Breast epithelium (tissue), 3 donors: ENCODE results near the gene MPRIP.

Source experiments
- CTCF ChIP-seq, 3 donors: fragments of 450-650 bp; IDR thresholded peaks; one replicate each; pipeline ENCODE4 v1.5.1; 2016 to 2017; ENCODE audit warnings: antibody characterized with exemption in 3 of 3, mild to moderate bottlenecking in 3 of 3, moderate library complexity in 3 of 3
- POLR2A ChIP-seq: fragments of 450-650 bp; IDR thresholded peaks from one replicate; pipeline ENCODE4 v1.6.1; 2016; ENCODE audit warnings: antibody characterized with exemption, mild to moderate bottlenecking, moderate library complexity
- POLR2AphosphoS5 ChIP-seq, 3 donors: sonication (generic); formaldehyde crosslinking; IDR thresholded peaks; one replicate each; pipeline ENCODE4 v1.6.1; 2017; ENCODE audit warnings: antibody characterized with exemption in 3 of 3

GRCh38 chr17:17051791-17052461 is 9.7 kb downstream of the MPRIP start:
- TF ChIP-seq CTCF (IDR thresholded peaks at IDR 0.05) (no peak), POLR2A (no peak), POLR2AphosphoS5 (IDR thresholded peaks at IDR 0.05) (no peak)
